ENCODE results near the gene SLC10A1.
"Not testable (repeated sequence)": the region's sequence is repeated elsewhere in the genome, so short reads cannot be mapped to it uniquely, and the experiment has no call there.

DNA sequence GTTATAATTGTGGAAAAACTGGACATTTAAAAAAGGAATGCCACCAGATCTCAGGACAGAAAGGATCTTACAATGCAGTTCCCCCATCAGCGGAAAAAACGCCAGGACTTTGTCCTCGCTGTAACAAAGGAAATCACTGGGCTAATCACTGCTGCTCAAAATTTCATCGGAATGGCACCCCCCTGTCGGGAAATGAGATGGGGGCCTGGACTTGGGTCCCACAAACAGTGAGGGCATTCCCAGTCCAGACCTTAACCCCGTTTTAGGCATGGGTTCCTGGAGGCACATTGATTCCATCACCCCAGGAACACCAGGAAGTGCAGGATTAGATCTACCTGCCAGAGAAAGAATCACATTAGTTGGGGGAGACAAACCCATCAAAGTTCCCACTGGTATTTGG, 16.3 kb upstream of the SLC10A1 start:
- TF ChIP-seq, protein P1, sequence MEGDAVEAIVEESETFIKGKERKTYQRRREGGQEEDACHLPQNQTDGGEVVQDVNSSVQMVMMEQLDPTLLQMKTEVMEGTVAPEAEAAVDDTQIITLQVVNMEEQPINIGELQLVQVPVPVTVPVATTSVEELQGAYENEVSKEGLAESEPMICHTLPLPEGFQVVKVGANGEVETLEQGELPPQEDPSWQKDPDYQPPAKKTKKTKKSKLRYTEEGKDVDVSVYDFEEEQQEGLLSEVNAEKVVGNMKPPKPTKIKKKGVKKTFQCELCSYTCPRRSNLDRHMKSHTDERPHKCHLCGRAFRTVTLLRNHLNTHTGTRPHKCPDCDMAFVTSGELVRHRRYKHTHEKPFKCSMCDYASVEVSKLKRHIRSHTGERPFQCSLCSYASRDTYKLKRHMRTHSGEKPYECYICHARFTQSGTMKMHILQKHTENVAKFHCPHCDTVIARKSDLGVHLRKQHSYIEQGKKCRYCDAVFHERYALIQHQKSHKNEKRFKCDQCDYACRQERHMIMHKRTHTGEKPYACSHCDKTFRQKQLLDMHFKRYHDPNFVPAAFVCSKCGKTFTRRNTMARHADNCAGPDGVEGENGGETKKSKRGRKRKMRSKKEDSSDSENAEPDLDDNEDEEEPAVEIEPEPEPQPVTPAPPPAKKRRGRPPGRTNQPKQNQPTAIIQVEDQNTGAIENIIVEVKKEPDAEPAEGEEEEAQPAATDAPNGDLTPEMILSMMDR (optimal IDR thresholded peaks at IDR 0.05 in 1 of 3, IDR thresholded peaks at IDR 0.05 in 1 of 3, conservative IDR thresholded peaks at IDR 0.05 in 1 of 3; ENCODE audit: extremely low read depth in 1 of 3, insufficient read depth in 2 of 3, low read length in 3 of 3), result not testable (repeated sequence)
- TF ChIP-seq EZH2 (IDR thresholded peaks at IDR 0.05; ENCODE audit: low read length), result not testable (repeated sequence)

All from keratinocyte (primary cell).